ENCODE data around the gene MFAP5.
"Not testable (repeated sequence)": the region's sequence is repeated elsewhere in the genome, so short reads cannot be mapped to it uniquely, and the experiment has no call there.

MFAP5 gene

DNA sequence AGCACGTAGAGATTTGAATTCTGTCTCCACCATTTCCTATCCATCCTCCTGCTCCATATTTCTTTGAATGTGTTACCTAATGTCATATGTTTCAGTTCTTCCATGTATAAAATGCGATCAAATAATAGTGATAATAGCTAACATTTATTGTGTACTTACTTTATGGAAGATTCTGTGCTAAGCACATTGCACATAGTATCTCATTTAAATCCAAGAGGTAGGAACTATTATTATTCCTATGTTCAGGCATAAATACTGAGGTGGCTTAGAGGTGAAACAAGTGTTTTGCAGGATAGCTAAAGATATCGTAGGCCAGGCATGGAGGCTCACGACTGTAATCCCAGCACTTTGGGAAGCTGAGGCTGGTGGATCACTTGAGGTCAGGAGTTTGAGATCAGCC is 32.5 kb downstream of the MFAP5 start:
- DNase-seq (ENCODE audit: low read depth in 1 of 2, low spot score in 1 of 2) = no peak

DNA sequence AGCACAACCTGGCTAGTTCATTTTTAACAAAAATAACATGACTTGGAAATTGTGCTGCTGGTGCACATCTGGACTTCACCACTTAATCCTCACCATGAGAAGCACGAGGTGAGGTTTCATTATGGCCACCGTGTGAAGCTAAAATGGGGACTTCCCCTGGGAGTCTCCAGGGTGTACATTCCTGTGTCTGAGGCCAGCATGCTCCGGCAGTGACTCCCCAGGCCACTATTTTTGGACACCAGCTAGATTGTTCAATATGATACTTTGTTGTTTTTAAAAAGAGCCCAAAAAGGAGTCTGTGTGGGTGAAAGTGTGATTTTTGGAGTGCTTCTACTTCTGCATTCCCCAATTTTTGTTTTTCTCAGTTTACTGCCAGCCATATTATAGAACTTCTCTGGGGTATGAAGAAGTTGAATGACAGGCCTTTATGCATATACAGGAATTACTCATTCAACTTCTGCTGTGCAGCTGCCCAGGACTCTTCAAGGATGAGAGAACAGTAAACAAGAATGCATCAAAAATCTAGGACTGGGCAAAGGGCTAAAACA is 33.1 kb downstream of the MFAP5 start:
- no peak for DNase-seq (ENCODE audit: low read depth in 1 of 2, low spot score in 1 of 2)

DNA sequence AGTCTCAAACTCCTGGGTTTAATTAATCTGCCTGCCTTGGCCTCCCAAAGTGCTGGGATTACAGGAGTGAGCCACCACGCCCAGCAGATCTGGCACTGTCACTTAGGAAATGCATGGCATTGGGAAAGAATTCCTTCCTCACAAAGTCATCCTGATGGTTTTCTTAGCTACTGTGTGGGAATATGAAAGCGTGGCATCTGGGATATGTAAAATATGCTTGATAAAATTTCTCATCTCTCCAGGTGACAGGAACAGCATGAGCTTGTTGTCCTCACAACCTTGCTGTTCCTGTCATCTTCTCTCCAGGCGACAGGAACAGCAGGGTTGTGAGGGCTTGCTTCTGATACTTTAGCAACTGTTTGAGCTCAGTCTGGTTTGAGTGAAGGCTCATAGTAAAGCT is 33.9 kb downstream of the MFAP5 start:
- DNase-seq (ENCODE audit: low read depth in 1 of 2, low spot score in 1 of 2) = no peak

DNA sequence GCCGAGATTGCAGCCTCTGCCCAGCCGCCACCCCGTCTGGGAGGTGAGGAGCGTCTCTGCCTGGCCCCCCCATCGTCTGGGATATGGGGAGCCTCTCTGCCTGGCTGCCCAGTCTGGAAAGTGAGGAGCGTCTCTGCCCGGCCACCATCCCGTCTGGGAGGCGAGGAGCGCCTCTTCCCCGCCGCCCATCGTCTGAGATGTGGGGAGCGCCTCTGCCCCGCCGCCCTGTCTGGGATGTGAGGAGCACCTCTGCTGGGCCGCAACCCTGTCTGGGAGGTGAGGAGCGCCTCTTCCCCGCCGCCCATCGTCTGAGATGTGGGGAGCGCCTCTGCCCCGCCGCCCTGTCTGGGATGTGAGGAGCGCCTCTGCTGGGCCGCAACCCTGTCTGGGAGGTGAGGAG is 37.9 kb downstream of the MFAP5 start:
- not testable (repeated sequence) for DNase-seq (ENCODE audit: low read depth in 1 of 2, low spot score in 1 of 2)

DNA sequence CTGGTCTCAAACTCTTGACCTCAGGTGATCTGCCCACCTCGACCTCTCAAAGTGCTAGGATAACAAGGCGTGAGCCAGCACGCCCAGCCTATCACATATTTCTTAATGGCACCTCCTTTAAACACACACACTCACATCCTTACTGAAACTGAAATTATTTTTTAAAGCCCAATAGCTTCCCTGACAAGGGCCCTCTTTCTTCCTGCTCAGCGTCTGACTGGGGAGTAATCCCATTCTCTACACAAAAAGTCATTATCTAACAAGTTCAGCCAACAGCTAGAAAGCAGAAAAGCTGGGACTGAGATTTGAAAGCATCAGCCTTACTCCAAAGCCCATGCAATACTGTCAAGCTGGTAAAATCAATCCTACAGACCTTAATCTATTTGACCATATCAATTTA is 40.0 kb downstream of the MFAP5 start:
- no peak for DNase-seq (ENCODE audit: low read depth in 1 of 2, low spot score in 1 of 2)

DNA sequence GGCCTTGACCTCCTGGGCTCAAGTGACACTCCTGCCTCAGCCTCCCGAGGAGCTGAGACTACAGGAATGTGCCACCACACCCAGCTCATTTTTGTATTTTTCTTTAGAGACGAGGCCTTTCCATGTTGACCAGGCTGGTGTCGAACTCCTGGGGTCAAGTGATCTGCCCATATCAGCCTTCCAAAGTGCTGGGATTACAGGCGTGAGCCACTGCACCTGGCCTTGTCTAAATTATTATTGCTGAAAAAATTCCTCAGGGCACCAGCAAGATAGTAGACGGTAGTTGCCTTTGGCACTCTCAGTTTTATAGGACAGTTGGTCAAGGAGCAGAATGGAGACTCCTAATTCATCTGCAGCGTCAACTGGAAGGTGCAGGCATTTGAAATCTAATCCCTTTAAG is 47.4 kb downstream of the MFAP5 start:
- DNase-seq (ENCODE audit: low read depth in 1 of 2, low spot score in 1 of 2) = no peak

DNA sequence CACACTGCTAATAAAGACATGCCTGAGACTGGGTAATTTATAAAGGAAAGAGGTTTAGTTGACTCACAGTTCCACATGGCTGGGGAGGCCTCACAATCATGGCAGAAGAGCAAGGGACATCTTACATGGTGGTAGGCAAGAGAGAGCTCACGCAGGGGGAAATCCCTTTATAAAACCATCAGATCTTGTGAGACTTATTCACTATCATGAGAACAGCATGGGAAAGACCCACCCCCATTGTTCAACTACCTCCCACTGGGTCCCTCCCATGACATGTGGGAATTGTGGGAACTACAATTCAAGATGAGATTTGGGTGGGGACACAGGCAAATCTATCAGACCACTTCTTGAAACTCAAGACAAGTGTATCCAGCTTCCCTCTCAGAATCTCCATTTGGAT is 48.7 kb downstream of the MFAP5 start:
- DNase-seq (ENCODE audit: low read depth in 1 of 2, low spot score in 1 of 2) = not testable (repeated sequence)

DNA sequence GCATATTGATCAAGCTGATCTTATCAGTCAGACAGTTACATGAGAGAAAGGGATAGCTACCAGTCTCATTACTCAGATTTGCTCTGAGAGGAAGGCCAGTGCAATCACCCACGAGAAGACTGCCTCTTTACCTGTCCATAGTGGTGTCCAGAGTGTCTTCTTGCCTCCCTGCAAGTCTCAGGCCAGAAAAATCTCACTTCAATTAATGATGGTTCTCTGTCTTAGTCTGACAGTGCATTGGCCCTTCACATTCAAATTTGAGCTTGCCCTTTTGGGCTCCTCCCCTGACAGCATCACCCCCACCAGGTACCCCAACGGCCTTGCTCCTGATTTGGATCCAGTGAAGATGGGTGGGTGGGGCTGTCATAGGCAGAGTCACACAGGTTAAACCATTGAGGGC is 50.0 kb downstream of the MFAP5 start, which contains the start of gene AICDA:
AICDA (minus strand) TSS at position 231 of the 400 bp plus-strand sequence; CDS start at position 139, 92 bp downstream.
- DNase-seq (ENCODE audit: low read depth in 1 of 2, low spot score in 1 of 2) = no peak

DNA sequence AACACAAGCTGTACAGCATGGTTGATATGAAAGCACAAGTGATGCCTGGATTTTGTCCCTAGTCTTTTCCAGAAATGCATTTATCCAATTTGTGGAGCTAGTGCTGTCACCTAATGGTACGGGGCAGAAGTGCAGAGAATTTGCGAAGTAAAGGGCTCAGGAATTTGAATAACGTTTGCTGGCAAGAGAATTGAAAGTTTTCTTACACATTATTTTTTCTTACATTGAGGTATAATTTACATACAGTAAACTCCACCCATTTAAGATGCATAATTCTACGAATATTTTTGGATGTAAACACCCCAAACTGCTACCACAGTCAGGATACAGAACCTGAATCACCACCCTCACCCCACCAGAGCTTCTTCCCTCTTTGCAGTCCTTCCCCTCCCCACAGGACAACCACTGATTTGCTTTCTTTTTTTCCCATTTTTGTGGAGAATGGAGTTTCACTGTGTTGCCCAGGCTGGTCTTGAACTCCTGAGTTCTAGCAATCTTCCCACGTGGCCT is 53.5 kb downstream of the MFAP5 start:
- no peak for DNase-seq (ENCODE audit: low read depth in 1 of 2, low spot score in 1 of 2)

DNA sequence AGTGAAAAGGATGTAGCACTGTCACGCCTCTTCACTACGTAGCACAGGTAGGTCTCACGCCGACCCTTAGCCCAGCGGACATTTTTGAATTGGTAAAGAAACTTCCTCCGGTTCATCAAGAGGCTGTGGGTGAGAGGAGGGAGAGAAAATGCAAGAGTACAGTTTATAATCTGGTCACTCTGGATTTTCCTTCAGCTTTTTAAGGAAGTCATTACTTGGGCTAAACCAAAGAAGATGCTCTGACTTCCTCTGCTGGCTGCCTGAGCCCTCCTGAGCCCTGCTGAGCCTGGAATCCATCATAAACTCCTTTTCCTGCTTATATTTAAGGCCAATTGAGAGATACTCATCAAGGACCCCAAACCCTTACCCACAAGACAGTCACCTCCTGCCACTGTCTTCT is 55.7 kb downstream of the MFAP5 start:
- DNase-seq (ENCODE audit: low read depth in 1 of 2, low spot score in 1 of 2) = no peak

DNA sequence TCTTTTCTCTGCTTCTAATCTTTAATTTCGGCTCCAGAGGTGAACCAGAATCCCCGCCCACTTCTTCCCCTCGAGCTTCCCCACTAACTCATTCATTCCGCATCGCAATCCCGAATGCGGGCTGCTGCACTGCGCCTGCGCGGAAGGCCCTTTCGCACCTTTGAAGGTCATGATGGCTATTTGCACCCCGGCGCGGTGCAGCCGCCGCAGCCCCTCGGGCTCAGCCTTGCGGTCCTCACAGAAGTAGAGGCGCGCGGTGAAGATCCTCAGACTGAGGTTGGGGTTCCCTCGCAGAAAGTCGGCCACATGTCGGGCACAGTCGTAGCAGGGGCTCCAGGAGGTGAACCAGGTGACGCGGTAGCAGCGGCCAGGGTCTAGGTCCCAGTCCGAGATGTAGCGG is 57.6 kb downstream of the MFAP5 start:
- DNase-seq (ENCODE audit: low read depth in 1 of 2, low spot score in 1 of 2) = no peak

DNA sequence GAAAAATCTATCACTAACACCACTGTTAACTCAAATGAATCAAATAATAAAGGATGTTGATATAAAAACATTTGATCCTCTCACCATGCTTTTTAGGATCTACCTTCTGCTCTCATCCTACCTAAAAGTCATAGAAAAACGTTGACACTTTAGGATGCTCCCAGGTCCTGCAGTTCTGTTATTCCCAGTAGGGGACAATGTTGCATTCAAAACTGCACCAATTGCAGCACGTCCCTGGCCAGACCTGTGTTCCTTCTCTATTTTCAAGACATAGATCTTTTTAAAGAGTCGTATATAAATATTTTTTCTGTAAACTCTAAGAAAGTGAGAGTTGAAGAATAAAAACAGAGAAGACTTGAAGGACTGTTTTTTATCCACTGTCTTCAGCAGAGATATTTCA is 58.8 kb downstream of the MFAP5 start:
- no peak for DNase-seq (ENCODE audit: low read depth in 1 of 2, low spot score in 1 of 2)

DNA sequence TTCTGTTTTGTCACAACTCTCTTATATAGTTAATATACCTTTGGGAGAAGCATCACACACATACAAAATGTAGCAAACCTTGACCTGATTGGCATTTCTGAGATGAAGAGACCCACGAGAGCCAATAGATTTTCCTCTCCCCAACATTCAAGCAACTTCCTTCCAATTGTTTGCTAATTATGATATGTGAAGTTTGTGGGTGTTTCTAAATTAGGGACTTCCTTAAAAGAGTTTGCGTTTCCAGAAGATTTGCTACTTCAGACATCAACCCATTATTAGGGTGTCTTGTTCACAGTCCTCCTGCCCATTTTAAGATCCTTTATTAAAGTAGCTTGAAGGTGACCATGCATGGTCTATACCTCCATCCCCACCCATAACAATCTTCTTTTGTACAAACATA is 59.3 kb downstream of the MFAP5 start:
- DNase-seq (ENCODE audit: low read depth in 1 of 2, low spot score in 1 of 2) = no peak

DNA sequence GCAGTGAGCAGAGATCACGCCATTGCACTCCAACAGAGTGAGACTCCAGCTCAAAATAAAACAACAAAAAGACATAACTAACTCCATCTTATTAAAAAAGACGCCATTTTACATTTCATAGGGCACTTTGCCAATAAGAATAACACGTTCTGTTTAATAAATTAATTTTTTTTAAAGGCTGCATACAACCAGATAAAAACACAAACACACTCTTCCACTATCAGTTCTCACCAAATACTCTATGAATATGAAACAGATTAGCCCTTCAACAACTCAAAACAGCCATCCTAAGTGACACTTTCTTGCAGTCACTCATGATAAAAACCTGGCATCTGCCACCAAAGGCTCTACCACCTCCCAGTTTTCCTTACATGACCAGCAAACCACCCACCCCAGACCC is 66.1 kb downstream of the MFAP5 start:
- no peak for DNase-seq (ENCODE audit: low read depth in 1 of 2, low spot score in 1 of 2)

Measured in activated CD4-positive, alpha-beta T cell treated with anti-CD3 and anti-CD28 coated beads, Interleukin-2, amount 50 U/mL, for 24 hours (primary cell).